ENCODE data around the gene SLC23A2. TPM values are rescaled to one million over a fixed set of nuclear protein-coding genes. Genes with fewer than 3 reads are reported as not detected.
"Not testable (repeated sequence)": the region's sequence is repeated elsewhere in the genome, so short reads cannot be mapped to it uniquely, and the experiment has no call there.

The SLC23A2 gene
- total RNA-seq, 1 experiment from 2014 or later, result 14.6 TPM

GRCh38 chr20:4979841-4980410 lies 21.4 kb downstream of the SLC23A2 start:
- CTCF ChIA-PET, result no interaction called here
- no peaks in the 10 kb centered on the region for H3K4me1 ChIP-seq (ENCODE audit: control insufficient read depth, insufficient read depth, low read length)
- TF ChIP-seq POLR2AphosphoS5 (IDR thresholded peaks at IDR 0.05; ENCODE audit: low read depth, low read length) (no peak), TCF7L2 (IDR thresholded peaks at IDR 0.05; ENCODE audit: low read depth, low read length) (no peak), SIN3A (IDR thresholded peaks at IDR 0.05; ENCODE audit: borderline replicate concordance, insufficient read depth, low read depth, low read length) (no peak)
- TF ChIP-seq, protein P1, sequence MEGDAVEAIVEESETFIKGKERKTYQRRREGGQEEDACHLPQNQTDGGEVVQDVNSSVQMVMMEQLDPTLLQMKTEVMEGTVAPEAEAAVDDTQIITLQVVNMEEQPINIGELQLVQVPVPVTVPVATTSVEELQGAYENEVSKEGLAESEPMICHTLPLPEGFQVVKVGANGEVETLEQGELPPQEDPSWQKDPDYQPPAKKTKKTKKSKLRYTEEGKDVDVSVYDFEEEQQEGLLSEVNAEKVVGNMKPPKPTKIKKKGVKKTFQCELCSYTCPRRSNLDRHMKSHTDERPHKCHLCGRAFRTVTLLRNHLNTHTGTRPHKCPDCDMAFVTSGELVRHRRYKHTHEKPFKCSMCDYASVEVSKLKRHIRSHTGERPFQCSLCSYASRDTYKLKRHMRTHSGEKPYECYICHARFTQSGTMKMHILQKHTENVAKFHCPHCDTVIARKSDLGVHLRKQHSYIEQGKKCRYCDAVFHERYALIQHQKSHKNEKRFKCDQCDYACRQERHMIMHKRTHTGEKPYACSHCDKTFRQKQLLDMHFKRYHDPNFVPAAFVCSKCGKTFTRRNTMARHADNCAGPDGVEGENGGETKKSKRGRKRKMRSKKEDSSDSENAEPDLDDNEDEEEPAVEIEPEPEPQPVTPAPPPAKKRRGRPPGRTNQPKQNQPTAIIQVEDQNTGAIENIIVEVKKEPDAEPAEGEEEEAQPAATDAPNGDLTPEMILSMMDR (IDR thresholded peaks at IDR 0.05), result no peak
- TF ChIP-seq, protein P2, sequence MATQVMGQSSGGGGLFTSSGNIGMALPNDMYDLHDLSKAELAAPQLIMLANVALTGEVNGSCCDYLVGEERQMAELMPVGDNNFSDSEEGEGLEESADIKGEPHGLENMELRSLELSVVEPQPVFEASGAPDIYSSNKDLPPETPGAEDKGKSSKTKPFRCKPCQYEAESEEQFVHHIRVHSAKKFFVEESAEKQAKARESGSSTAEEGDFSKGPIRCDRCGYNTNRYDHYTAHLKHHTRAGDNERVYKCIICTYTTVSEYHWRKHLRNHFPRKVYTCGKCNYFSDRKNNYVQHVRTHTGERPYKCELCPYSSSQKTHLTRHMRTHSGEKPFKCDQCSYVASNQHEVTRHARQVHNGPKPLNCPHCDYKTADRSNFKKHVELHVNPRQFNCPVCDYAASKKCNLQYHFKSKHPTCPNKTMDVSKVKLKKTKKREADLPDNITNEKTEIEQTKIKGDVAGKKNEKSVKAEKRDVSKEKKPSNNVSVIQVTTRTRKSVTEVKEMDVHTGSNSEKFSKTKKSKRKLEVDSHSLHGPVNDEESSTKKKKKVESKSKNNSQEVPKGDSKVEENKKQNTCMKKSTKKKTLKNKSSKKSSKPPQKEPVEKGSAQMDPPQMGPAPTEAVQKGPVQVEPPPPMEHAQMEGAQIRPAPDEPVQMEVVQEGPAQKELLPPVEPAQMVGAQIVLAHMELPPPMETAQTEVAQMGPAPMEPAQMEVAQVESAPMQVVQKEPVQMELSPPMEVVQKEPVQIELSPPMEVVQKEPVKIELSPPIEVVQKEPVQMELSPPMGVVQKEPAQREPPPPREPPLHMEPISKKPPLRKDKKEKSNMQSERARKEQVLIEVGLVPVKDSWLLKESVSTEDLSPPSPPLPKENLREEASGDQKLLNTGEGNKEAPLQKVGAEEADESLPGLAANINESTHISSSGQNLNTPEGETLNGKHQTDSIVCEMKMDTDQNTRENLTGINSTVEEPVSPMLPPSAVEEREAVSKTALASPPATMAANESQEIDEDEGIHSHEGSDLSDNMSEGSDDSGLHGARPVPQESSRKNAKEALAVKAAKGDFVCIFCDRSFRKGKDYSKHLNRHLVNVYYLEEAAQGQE (IDR thresholded peaks at IDR 0.05; ENCODE audit: insufficient read depth in 1 of 2, low read depth in 2 of 2, low read length in 1 of 2), result no peak
- no peak overlapping the region for H3K4me3 ChIP-seq (ENCODE audit: low read depth in 2 of 2, low read length in 2 of 2)
- H3K36me3 ChIP-seq (ENCODE audit: control insufficient read depth, insufficient read depth, low read length), result no peaks in the 10 kb centered on the region
- no TSS peak for BruUV-seq (replicated peaks)
- ATAC-seq (no peak), DNase-seq (ENCODE audit: low read depth, low spot score) (no peak)
- intact Hi-C loops (cut with micrococcal nuclease; ENCODE audit: unreplicated experiment) (no loop called here), in situ Hi-C loops (cut with HindIII; ENCODE audit: low pct_unique_long_range_greater_than_20kb, low sequenced_read_pairs) (no loop called here)
- no peaks in the 10 kb centered on the region for H3K27me3 ChIP-seq (ENCODE audit: control insufficient read depth, insufficient read depth, low read length)
- POLR2A ChIA-PET, result no interaction called here
- no peaks in the 10 kb centered on the region for H3K9me3 ChIP-seq (ENCODE audit: control insufficient read depth, insufficient read depth, low read depth, low read length)
- H3K27ac ChIP-seq (ENCODE audit: low read length), result no peak overlapping the region

- ChIA-PET POLR2A (interaction anchor here (0.7 kb wide), 1 partner anchor 107 kb away, joined by 4 read pairs; no protein-coding TSS in a partner anchor), CTCF (no interaction called here)
- DNase-seq (ENCODE audit: low read depth, low spot score) (no peak), ATAC-seq (peak; percentile 73; the same call in 1 of the 2 replicates)
- Histone ChIP-seq H3K27me3 (ENCODE audit: control insufficient read depth, insufficient read depth, low read length) (no peaks in the 10 kb centered on the region), H3K4me3 (ENCODE audit: low read depth in 2 of 2, low read length in 2 of 2) (no peak overlapping the region), H3K9me3 (ENCODE audit: control insufficient read depth, insufficient read depth, low read depth, low read length) (no peaks in the 10 kb centered on the region), H3K36me3 (ENCODE audit: control insufficient read depth, insufficient read depth, low read length) (no peaks in the 10 kb centered on the region), H3K4me1 (ENCODE audit: control insufficient read depth, insufficient read depth, low read length) (peaks cover 7% of the 10 kb centered on the region; the same call in 1 of the 2 replicates), H3K27ac (ENCODE audit: low read length) (0 out of 2 replicates have a peak overlapping the region, but pooled peaks have one; percentile 5)
- TF ChIP-seq, protein P1 (IDR thresholded peaks at IDR 0.05), result no peak
- TF ChIP-seq, protein P2 (IDR thresholded peaks at IDR 0.05; ENCODE audit: insufficient read depth in 1 of 2, low read depth in 2 of 2, low read length in 1 of 2), result no peak
- TF ChIP-seq POLR2AphosphoS5 (IDR thresholded peaks at IDR 0.05; ENCODE audit: low read depth, low read length) (no peak), TCF7L2 (IDR thresholded peaks at IDR 0.05; ENCODE audit: low read depth, low read length) (no peak), SIN3A (IDR thresholded peaks at IDR 0.05; ENCODE audit: borderline replicate concordance, insufficient read depth, low read depth, low read length) (no peak)
- no TSS peak for BruUV-seq (replicated peaks)
- intact Hi-C loops (cut with micrococcal nuclease; ENCODE audit: unreplicated experiment) (no loop called here), in situ Hi-C loops (cut with HindIII; ENCODE audit: low pct_unique_long_range_greater_than_20kb, low sequenced_read_pairs) (no loop called here)
These were observed 23.0 kb downstream of the SLC23A2 start for GRCh38 chr20:4978050-4978918.

DNA sequence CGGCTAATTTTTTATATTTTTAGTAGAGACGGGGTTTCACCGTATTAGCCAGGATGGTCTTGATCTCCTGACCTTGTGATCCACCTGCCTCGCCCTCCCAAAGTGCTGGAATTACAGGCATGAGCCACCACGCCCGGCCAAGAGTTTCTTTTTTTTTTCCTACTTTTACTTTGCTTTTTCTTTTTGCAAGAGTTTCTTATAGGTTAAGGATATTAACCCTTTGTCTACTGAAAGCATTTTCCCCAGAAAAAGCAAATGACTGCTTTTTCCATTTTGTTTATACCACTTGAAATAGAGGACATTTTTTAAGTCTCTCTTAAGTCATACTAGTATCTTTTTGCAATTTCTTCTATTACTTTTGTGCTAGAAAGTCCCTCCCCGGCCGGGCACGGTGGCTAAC lies 25.3 kb downstream of the SLC23A2 start:
- CTCF ChIA-PET; ATAC-seq; intact Hi-C loops (cut with micrococcal nuclease; ENCODE audit: unreplicated experiment); in situ Hi-C loops (cut with HindIII; ENCODE audit: low pct_unique_long_range_greater_than_20kb, low sequenced_read_pairs); H3K9me3 ChIP-seq (ENCODE audit: control insufficient read depth, insufficient read depth, low read depth, low read length); H3K36me3 ChIP-seq (ENCODE audit: control insufficient read depth, insufficient read depth, low read length); BruUV-seq (replicated peaks); H3K4me3 ChIP-seq (ENCODE audit: low read depth in 2 of 2, low read length in 2 of 2); H3K27me3 ChIP-seq (ENCODE audit: control insufficient read depth, insufficient read depth, low read length); DNase-seq (ENCODE audit: low read depth, low spot score); H3K27ac ChIP-seq (ENCODE audit: low read length): not testable (repeated sequence)
- peaks cover 11% of the 10 kb centered on the region; the same call in 1 of the 2 replicates for H3K4me1 ChIP-seq (ENCODE audit: control insufficient read depth, insufficient read depth, low read length)
- POLR2A ChIA-PET, result interaction anchor here (0.7 kb wide), 1 partner anchor 50 kb away, joined by 4 read pairs; no protein-coding TSS in a partner anchor

Data from Panc1 (cell line).